ENCODE measurements around the gene ZNF518A. TPM values are rescaled to one million over a fixed set of nuclear protein-coding genes. Genes with fewer than 3 reads are reported as not detected.

The ZNF518A gene
- total and polyA plus RNA-seq, 2 of the 13 experiments (the other 11 are each of a cell fraction or from before 2014, with no cell fraction given) = 21.7 to 37.1 TPM

DNA sequence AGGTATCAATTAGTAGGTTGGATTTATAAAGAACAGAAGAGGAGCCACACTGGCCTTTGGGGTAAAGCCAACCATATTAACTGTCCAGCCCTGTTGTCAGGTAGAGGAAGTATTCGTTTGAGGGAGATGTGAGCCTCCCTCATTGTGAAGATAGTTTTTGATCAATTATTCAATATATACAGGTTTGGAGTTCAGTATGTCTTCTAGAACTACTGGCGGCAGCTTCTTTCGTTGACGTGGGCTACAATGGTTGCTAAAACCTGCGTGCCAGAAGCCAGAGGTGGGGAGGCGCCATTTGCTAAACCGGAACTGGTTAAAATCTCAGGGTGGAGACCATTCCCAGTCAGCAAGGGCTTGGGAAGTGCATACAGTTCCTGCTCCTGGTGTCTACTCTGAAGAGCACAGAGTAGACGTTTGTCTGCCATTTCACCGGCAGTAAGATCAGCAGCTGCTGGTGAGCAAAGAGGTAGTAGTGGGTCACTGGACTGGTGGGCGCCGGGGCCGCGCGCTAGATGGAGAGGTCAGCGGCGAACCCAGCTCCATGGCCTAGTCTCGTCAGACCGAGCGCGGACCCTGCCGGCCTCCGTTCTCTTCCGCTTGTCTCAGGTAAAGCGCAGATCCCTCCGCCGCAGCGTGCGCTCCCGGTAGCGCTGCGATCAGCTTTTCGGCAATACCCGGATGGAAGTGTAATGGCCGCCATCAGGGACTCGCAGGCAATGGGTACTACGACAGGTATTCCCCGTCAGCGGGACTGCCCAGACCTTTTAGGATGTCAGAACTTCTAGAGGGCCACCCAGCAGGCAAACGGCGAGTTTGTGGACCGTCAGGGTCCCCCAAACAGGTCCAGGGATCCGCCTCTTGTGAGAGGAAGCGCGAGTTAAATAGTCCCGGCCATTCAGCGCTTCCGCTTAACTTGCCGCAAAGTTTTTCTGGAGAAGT, at the start of gene ZNF518A (continued):
- TF ChIP-seq, protein P1, sequence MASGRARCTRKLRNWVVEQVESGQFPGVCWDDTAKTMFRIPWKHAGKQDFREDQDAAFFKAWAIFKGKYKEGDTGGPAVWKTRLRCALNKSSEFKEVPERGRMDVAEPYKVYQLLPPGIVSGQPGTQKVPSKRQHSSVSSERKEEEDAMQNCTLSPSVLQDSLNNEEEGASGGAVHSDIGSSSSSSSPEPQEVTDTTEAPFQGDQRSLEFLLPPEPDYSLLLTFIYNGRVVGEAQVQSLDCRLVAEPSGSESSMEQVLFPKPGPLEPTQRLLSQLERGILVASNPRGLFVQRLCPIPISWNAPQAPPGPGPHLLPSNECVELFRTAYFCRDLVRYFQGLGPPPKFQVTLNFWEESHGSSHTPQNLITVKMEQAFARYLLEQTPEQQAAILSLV (CRISPR knock-in tag; IDR thresholded peaks at IDR 0.05; ENCODE audit: borderline replicate concordance) = 0 out of 2 replicates have a peak, but pooled peaks have one; percentile 51
- 0 out of 2 replicates have a peak, but pooled peaks have one; percentile 43 for TF ChIP-seq AHDC1 (CRISPR knock-in tag; IDR thresholded peaks at IDR 0.05; ENCODE audit: borderline replicate concordance)
- peak; percentile 72 for TF ChIP-seq LCORL (IDR thresholded peaks at IDR 0.05)
- no peak for TF ChIP-seq LCORL (CRISPR knock-in tag; IDR thresholded peaks at IDR 0.05)
- TF ChIP-seq ZNF557 (CRISPR knock-in tag; IDR thresholded peaks at IDR 0.05) = no peak
- TF ChIP-seq HOXA5 (CRISPR knock-in tag; IDR thresholded peaks at IDR 0.05) = peak; percentile 62
- TF ChIP-seq XRCC5 (optimal IDR thresholded peaks at IDR 0.05; ENCODE audit: low read length) = peak; percentile 80
- peak; percentile 81; the same call in 1 of the 2 replicates for TF ChIP-seq MED1 (CRISPR knock-in tag; IDR thresholded peaks at IDR 0.05)
- TF ChIP-seq KDM4B (CRISPR knock-in tag; IDR thresholded peaks at IDR 0.05) = peak; percentile 76; the same call in 1 of the 2 replicates
- peak; percentile 49; the same call in 1 of the 2 replicates for TF ChIP-seq ZNF556 (CRISPR knock-in tag; IDR thresholded peaks at IDR 0.05; ENCODE audit: borderline replicate concordance)
- 0 out of 2 replicates have a peak, but pooled peaks have one; percentile 40 for TF ChIP-seq NFYC (CRISPR knock-in tag; IDR thresholded peaks at IDR 0.05)
- TF ChIP-seq ZNF124 (CRISPR knock-in tag; IDR thresholded peaks at IDR 0.05) = no peak
- no peak for TF ChIP-seq ZNF33A (CRISPR knock-in tag; IDR thresholded peaks at IDR 0.05; ENCODE audit: borderline replicate concordance)
- TF ChIP-seq MNT (IDR thresholded peaks at IDR 0.05) = no peak
- TF ChIP-seq MXD3 (CRISPR knock-in tag; IDR thresholded peaks at IDR 0.05) = peak; percentile 58; the same call in 1 of the 2 replicates
- TF ChIP-seq ATF4 (CRISPR knock-in tag; IDR thresholded peaks at IDR 0.05) = peak in 1 of 2 experiments; percentile 68; a peak in 2 of 4 replicates
- TF ChIP-seq RARG (CRISPR knock-in tag; IDR thresholded peaks at IDR 0.05; ENCODE audit: low read depth) = 0 out of 2 replicates have a peak, but pooled peaks have one; percentile 15
- peak; percentile 74; the same call in 1 of the 2 replicates for TF ChIP-seq ZNF337 (CRISPR knock-in tag; IDR thresholded peaks at IDR 0.05; ENCODE audit: borderline replicate concordance, low read depth)
